Activated CD4-positive, alpha-beta T cell treated with anti-CD3 and anti-CD28 coated beads, Interleukin-2, amount 50 U/mL, for 4 hours (primary cell): Measurements from ENCODE around the gene ROBO2.
"Not testable (repeated sequence)": the region's sequence is repeated elsewhere in the genome, so short reads cannot be mapped to it uniquely, and the experiment has no call there.

ENCODE experiments used
- DNase-seq, 2 experiments: peaks; one replicate each; pipeline ENCODE4 v3.0.0-alpha.2; 2020

Gene ROBO2

DNA sequence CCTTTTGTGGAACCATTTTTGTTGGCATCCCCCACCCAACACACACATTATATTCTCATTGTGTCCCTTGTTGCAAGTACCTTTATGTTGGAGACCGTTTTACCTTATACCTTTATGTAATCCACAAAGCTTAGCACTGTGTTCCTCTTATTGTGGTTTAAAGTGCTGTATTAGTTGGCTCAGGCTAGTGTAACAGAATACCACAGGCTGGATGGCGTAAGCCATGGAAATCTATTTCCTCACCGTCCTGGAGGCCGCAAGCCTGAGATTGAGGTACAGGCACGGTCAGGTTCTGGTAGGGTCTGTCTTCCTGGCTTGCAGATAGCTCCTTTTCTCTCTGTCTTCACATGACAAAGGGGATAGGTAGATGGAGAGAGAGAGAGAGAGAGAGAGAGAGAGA, 302.8 kb downstream of the ROBO2 start:
- no peak for DNase-seq

DNA sequence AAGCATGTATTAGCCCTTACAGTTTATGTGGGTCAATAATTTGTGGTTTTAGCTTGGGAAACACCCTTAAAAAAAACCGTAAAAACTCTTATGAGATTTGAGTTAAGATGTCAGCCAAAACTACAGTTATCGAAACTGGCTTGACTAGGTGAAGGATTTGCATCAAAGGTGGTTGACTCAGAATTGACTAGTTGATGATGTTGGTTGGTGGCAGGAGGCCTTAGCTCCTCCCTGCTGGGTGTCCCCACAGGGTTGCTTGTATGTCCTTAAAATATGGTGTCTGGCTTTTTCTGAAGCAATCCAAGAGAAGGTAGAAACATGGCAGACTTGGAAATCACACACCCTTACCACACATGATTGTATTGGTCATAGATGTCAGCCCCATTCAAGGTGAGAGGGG, 305.1 kb downstream of the ROBO2 start:
- DNase-seq, result no peak

DNA sequence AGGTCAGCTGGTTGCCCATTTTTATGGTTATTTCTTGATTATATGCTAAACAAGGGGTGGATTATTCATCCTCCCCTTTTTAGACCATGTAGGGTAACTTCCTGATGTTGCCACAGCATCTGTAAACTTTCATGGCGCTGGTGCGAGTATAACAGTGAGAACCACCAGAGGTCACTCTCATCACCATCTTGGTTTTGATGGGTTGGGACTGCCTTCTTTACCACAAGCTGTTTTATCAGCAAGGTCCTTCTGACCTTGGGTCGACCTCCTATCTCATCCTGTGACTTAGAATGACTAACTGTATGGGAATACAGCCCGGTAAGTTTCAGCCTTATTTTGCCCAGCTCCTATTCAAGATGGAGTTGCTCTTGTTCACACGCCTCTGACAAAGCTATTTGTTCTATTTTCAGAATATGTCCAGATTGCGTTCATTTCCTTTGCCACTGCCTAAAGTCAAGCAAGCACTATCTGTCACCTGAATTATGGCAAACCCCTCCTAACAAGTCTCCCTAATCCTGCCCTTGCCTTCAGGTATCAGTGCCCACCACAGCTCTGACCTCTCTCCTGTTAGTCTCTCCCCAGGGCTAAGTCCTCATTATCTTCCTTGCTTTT, 308.5 kb downstream of the ROBO2 start:
- DNase-seq, result no peak

DNA sequence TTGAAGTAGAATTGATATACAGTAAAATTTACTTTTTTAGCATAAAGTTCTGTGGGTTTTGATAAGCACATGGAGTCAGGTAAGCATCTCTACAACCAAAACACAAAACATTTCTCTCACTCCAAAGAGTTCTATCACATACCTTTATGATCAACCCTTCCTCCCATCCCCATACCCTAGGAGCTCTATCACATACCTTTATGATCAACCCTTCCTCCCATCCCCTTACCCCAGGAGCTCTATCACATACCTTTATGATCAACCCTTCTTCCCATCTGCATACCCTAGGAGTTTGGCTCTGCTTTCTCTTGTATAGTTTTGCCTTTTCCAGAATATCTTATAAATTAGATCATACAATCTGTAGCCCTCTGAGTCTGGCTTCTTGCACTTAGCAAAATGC, 315.1 kb downstream of the ROBO2 start:
- no peak for DNase-seq

DNA sequence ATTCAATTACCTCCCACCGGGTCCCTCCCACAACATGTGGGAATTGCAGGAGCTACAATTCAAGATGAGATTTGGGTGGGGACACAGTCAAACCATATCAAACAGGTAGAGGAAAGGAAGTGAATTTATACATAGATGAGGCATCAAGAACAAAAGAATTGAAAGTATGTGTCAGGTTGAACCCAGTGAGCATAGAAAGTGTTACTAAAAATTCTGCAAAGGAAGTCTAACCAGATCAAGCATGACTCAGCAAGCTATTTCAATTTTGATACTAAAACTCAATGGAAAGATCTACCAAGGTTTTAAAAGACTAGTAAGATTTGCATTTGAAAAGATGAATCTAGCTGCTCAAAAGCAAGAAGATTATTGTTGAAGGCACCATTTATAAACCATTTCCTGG, 323.0 kb downstream of the ROBO2 start:
- DNase-seq, result no peak

DNA sequence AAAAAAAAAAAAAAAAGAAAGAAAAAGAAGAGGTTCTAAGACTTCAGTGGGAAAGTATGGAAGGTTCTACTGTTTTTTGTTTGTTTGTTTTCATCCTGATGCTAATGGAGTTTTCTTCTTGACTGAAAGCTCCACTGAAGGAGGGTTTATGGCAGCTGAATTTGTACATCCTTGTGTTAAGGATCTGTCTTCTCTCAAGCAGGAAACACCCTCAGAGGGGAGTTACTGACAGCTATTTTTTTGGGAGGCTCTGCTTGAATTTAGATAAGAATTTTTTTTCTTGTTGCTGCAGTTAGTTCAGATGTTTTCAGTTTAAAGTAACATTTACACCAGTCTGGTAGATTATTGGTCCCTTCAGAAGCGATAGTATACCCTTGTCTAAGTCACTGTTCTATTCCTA, 325.3 kb downstream of the ROBO2 start:
- DNase-seq, result no peak

DNA sequence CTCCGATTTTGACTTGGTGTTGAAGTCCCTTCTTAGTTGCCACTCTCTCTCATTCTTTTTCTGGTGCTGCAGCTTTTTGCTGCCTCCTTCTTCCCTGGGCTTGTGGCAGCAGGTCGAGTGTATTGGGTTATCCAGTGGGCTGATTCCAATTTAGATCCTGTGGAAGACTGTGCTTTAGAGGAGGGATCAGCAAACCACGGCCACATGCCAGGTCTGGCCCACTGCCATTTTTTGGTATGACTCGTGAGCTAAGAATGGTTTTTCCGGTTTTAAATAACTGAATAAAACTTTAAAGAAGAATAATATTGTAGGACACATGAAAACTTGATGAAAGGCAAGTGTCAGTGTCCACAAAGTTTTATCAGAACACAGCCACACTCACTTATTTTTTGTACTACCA, 330.5 kb downstream of the ROBO2 start:
- DNase-seq, result no peak

DNA sequence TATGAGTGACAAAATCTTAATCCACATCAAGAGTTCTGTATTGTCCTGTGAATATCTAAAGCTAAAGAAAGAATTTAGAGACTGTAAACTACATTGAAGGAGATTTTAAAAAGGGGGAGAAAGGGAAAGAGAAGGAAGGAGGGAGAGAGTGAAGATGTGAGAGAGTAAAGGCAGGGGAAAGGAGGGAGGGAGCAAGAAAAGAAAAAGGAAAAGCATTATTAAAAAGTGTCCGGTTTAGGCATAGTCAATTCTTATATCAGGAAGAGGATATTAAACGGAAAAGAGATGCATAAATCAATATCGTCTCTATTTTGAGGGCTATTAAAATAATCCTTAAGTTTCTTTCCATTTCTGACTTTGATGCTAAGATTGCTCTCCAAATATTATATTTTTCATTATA, 332.1 kb downstream of the ROBO2 start:
- DNase-seq, result no peak

DNA sequence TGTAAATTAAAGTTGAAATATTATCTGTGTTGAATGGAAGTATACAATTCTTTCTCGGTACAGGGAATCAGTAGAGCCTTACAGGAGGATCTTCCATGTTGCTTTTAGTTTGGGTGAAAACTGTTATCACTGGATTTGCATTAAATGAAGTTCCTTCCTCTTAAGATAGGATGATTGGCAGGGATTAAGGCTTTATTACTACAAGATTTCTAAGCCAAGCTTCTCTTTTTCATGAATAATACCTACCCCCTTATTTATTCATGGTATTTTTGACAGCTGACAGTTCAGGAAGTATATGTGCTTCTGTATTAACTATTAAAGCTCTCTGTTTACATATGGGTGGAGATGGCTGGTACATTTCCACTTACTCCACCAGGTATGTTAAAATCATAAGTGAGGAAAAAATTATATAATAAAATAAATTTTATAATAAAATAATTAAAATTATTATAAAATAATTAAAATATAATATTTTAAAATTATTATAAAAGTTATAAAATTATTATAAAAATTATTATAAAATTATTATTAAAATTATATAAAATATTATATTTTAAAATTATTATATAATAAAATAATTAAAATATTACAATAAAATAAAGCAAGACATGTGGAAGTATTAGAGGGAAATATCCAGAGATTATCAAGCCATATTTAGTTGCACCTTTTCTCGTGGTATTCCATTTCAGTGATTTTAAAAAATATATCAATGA, 332.9 kb downstream of the ROBO2 start:
- no peak for DNase-seq

DNA sequence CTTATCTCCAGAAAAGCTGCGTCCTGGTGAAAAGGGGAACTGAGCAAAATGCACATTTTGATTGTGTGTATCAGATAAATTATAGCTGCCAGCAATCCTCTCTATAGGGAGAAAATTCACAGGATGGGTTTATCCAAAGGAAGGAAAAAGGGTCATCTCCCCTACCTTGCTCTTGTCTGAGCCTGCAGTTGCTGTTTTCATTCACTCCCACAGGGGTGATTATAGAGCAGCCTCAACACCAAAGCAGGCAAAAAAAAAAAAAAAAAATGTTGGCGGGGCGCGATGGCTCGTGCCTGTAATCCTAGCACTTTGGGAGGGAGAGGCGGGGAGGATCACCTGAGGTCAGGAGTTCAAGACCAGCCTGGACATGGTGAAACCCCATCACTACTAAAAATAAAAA, 333.7 kb downstream of the ROBO2 start:
- no peak for DNase-seq

DNA sequence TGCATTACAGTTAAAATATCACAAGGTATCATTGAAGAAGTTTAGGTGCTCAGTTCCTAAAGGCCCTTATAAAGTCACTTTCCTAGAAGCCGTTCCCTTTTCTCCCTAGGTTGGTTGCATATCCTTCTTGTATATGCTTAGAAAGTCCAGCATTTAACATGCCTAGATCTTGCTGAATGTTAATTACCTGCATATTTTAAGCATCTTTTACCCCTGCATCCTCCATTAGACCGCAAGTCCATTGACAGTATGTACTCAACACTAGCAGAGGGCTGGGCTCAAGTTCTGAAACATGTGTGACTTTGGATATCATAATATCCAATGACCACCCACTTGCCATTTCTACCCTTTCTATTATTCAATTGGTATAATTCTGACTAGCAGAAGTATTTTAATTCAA, 336.6 kb downstream of the ROBO2 start:
- no peak for DNase-seq

DNA sequence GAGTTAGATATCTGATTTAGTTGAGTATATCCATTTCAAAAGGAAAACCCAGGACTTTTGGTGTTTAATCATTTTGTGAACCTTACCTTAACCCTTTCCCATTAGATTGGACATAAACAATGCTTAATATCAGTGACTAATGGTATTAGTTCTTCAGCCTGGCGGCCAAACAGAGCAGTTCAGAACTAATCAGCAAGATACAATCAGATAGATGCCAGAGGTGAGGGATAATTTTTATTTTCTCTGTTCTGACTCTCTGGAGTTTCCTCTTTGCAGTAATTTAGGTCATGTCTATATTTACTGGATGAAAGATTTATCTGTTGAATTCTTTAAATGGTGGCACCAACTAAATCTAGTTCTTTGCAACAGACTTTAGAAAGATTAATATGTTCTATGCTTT, 337.8 kb downstream of the ROBO2 start:
- DNase-seq, result no peak

DNA sequence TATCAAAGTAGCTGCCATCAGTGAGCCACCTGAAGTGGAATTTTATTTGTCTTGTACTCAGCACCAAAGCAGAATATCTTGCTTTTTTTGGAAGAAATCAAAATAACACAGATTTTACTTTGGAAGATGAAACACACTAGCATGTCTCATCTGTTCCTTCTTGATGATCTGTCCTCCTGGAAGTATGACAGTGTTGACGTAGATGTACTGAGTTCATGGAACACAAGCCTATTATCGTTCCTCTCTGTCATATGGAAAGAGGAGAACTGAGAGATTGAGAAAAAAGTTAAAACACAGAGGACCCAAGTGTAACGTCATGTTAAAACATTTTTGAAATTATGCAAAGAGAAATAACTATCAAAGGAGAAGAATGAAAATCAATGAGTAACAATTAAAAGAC, 340.2 kb downstream of the ROBO2 start:
- DNase-seq, result no peak

DNA sequence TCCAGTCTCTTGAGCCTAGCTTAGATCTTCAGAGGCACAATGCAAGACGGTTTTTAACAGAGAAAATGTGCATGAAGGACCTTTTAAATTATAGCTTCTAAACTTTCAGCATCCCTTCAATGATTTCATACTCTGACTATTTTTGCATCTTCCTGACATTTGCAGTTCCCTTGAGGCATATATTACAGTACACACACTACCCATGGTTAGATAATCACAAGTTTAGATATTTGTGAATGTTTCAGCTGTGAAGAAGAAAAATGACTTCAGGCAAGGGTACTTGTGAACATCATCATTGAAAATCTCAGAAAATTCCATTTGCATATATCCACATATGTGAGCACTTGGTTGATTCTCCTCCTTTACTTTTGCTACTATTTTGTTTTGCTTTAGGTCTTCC, 341.5 kb downstream of the ROBO2 start:
- no peak for DNase-seq

DNA sequence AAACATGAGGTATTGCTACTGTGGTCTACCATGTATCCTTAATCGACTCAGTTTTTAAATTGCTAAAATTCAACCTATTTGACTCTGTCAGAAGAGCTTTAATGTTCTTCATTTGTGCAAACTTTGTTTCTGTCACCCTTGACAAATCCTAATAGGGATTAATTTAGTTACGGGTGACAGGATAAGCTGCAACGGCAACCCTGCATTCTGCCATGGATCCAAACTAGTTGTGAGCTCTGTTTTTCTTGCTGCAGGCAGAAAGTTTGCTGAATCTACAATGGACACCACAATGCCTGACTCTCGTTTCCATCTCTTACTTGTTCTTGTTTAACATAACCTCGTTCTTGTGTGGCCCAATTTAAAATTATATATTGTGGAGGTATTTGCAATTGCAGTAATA, 352.3 kb downstream of the ROBO2 start:
- DNase-seq, result no peak

DNA sequence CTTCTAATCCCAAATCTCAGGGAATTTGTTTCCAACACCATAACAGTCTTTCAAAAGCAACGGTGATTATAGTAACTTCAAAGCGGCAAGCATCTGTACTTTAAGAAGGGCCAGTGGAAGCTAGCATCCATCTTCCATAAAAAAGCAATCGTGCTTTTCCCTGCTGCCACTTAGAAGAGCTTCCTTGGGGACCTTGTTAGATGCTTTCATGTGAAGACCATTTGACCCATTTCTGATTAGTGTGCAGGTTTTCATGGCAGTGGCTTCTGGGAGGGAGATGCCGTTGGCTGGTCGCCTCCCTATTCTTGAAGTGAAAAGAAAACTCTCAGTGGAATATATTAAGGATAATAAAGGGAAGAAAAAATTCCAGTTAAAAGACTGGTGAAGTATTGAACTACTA, 354.1 kb downstream of the ROBO2 start:
- DNase-seq, result no peak

DNA sequence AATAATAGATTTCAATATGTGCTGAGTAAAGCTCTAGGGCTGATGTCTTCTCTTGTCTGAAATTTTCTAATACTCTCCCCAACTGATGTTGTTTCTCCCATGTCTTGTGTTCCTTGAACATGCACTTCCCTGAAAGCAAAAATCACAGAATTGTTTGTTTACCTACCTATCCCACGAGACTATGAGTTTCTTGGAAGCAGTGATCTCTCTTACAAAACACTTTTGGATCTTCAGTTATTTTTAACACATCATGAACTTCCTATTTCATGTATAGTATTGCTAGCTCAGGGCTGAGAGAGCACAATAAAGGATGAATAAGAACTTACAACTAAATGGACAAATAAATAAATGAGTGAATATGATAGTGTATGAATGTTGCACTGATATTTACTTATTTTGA, 365.0 kb downstream of the ROBO2 start:
- DNase-seq, result no peak

DNA sequence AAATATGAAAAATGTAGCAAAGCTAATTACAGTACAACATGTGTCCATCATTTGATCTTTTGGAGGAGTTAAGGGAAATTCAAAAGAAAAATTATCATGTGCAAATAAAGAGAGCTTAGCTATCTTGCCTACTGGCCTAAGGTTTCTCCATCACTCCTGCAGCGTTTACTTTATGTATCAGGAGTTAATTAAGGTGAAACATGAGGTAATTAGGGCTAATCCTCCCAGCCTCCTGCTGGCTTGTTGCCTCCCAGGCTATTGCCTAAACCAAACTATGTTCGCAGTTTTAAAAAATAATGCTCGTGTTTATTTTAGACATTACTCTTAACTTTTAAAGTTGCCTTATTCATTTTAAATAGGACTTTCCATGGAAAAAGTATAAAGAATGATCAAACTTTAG, 367.5 kb downstream of the ROBO2 start:
- DNase-seq, result no peak

DNA sequence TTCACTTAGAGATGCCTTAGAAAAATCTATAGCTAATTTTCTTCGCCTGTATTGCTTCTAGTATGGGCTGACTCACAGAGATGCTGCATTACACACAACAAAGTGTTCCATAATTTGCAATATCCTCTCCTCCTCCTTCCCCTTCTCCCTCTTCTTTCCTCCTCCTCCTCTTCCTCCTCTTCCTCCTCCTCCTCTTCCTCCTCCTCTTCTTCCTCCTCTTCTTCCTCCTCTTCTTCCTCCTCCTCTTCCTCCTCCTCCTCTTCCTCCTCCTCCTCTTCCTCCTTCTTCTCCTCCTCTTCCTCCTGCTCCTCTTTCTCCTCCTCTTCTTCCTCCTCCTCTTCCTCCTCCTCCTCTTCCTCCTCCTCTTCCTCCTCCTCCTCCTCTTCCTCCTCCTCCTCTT, 370.4 kb downstream of the ROBO2 start:
- DNase-seq, result not testable (repeated sequence)

DNA sequence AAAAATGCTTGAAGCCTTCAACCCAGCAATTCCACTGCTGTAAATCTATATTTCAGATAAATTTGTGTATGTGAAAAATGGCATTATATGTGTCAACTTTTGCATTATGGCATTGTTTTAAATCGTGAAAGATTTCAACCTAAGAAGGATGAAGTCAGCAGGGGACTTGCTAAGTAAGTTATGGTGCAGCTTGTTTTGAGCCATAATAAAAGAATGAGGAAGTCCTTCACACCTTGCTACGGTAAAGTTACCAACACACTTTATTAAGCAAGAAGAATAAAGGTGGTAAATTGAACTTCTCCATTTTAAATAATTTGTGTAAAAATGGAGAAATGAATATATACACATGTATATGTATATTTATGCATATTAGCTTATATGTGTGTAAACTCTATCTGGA, 371.4 kb downstream of the ROBO2 start:
- no peak for DNase-seq

DNA sequence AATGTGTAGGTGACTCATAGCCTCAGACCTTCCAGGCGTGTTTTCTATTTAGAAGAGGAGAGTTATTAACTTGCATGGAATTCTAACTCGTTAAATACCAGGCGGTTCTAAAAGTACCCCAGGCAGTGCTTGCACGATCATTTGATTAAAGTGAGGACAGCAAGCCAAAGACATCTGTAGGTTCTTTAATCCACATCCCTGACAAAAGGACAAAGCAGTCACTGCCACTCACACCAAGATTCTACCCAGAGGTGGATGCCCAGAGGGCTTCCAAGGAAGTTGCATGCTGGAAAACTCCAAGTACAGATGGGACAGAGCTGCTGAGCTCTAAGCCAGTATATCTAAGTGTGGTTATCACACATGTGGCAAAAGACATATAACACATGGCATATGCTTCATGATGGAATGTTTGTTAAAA, 372.1 kb downstream of the ROBO2 start:
- DNase-seq, result no peak

DNA sequence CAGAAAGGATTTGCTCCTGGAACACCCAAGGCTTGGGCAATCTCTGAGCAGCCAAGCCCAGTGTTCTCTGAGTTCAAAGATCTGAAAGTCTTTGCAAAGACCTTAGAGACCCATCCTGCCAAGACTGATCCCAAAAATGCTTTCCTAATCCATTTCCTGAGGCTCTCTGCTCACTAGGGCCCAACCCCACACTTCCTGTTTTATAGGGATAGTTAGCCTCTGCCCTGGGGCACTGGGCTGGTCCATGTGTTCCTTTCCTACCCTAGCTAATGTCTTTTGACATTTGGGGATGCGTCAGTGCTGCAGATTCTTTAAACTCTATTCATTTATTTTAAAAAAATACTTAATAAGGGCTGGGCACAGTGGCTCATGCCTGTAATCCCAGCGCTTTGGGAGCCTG, 372.7 kb downstream of the ROBO2 start:
- no peak for DNase-seq

DNA sequence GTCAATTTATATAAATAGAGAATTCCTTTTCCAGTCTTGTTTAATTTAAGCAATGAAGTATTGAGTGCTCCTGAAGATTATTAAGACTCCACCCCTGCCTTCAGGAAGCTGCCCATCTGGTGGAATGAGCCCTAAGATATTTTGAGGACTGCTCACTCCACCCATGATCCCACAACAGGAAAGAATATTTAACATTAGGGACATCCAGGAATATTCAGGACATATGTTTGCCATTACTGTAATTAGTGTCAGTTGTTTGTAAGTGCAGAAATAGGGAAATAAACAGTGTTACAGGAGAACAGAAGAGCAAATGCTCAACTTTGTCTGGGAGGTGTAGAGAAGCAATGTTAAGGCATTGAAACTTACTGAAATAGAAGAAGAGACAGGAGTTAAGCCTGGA, 375.0 kb downstream of the ROBO2 start:
- no peak for DNase-seq

DNA sequence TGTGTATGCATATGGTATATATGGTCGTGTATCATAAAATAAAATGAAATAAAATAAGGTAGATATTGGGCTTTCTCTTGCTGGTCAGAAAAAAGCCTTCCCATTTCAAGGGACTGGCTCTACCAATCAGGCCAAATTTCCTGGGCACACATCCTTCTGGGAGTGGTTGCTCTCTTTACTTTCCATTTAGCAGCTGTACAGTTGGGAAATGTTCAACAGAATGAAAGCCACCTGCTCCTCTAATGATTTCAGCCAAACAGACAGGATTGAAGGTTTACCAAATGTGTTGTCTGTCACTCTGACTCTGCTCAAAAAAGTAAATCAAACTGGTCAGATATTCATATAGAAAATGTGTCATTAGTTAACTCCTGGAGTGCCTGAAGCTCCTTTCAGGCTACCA, 380.4 kb downstream of the ROBO2 start:
- DNase-seq, result no peak

DNA sequence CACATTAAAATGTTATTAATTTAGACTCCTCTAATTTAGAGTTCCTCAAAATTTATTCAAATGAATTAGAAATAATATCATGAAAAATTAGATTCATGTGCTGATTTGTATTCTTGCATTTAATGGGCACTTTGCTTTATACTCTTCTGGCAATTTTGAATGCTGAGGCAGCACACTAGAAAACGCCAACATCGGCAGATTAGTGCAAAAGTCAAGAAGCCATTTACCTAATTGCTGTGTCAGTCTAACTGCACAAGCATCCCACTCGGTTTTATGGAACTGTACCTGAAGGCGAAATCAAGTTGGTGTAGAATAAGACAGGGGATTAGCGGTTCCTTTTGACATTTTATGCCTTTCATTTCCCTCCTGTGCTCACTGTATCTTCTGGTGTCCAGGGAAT, 382.0 kb downstream of the ROBO2 start:
- DNase-seq, result no peak
